ENCODE results near the gene FOXL1.
A peak's percentile ranks its signal among the peaks of the same experiment; 100 is the strongest.

The FOXL1 gene

GRCh38 chr16:86549076-86549892 is 29.1 kb upstream of the FOXL1 start:
- no peak for DNase-seq

- no peak for DNase-seq
These were observed 28.5 kb upstream of the FOXL1 start for GRCh38 chr16:86549893-86550190.

- DNase-seq = no peak
These were observed 28.1 kb upstream of the FOXL1 start for GRCh38 chr16:86550281-86550680.

- DNase-seq = no peak
These were observed 25.0 kb upstream of the FOXL1 start for GRCh38 chr16:86553356-86553755.

- no peak for DNase-seq
These were observed 23.8 kb upstream of the FOXL1 start for GRCh38 chr16:86554599-86554916.

- DNase-seq = peak; percentile 93 to 98
These were observed 23.2 kb upstream of the FOXL1 start, which contains the start of gene MTHFSD for GRCh38 chr16:86554917-86555703. Gene MTHFSD, minus strand, starts transcription at chr16:86555235. Its CDS starts 51 bp downstream, at chr16:86555184.

- no peak for DNase-seq
These were observed 22.7 kb upstream of the FOXL1 start for GRCh38 chr16:86555704-86556075.

GRCh38 chr16:86556576-86556975 is 21.8 kb upstream of the FOXL1 start:
- no peak for DNase-seq

- no peak for DNase-seq
These were observed 20.8 kb upstream of the FOXL1 start for GRCh38 chr16:86557587-86557986.

- no peak for DNase-seq
These were observed 19.8 kb upstream of the FOXL1 start for GRCh38 chr16:86558355-86559193.

- no peak for DNase-seq
These were observed 18.5 kb upstream of the FOXL1 start for GRCh38 chr16:86559802-86560305.

GRCh38 chr16:86562356-86562755 is 16.0 kb upstream of the FOXL1 start:
- DNase-seq = no peak

GRCh38 chr16:86563469-86564345 is 14.6 kb upstream of the FOXL1 start:
- DNase-seq = peak; percentile 78 to 80

GRCh38 chr16:86565181-86565631 is 13.1 kb upstream of the FOXL1 start:
- DNase-seq = no peak

GRCh38 chr16:86565644-86566511 is 12.5 kb upstream of the FOXL1 start:
- DNase-seq = no peak

GRCh38 chr16:86566601-86566965 is 11.8 kb upstream of the FOXL1 start, which contains the start of gene FOXC2:
Gene FOXC2, plus strand, starts transcription at chr16:86566829. Its CDS starts 507 bp downstream, at chr16:86567336.
- peak; percentile 44 to 53 for DNase-seq

- no peak for DNase-seq
These were observed 11.2 kb upstream of the FOXL1 start for GRCh38 chr16:86566966-86567700.

- no peak for DNase-seq
These were observed 10.4 kb upstream of the FOXL1 start for GRCh38 chr16:86567701-86568581.
